ENCODE measurements around the gene CDKL4.

GRCh38 chr2:39265315-39265714 lies 21.5 kb upstream of the CDKL4 start:
- TF ChIP-seq RFX5 (IDR thresholded peaks at IDR 0.05; ENCODE audit: low read depth, low read length) (no peak), SOX5 (CRISPR knock-in tag; IDR thresholded peaks at IDR 0.05; ENCODE audit: borderline replicate concordance) (no peak), CTCF (CRISPR knock-in tag; IDR thresholded peaks at IDR 0.05) (no peak)

Data from HepG2 (cell line).